Measurements from ENCODE around the gene USP16.

Gene USP16

GRCh38 chr21:29085106-29085752, 60.8 kb downstream of the USP16 start:
- no peak for DNase-seq

- no peak for DNase-seq
These were observed 66.6 kb downstream of the USP16 start for GRCh38 chr21:29091033-29091432.

DNA sequence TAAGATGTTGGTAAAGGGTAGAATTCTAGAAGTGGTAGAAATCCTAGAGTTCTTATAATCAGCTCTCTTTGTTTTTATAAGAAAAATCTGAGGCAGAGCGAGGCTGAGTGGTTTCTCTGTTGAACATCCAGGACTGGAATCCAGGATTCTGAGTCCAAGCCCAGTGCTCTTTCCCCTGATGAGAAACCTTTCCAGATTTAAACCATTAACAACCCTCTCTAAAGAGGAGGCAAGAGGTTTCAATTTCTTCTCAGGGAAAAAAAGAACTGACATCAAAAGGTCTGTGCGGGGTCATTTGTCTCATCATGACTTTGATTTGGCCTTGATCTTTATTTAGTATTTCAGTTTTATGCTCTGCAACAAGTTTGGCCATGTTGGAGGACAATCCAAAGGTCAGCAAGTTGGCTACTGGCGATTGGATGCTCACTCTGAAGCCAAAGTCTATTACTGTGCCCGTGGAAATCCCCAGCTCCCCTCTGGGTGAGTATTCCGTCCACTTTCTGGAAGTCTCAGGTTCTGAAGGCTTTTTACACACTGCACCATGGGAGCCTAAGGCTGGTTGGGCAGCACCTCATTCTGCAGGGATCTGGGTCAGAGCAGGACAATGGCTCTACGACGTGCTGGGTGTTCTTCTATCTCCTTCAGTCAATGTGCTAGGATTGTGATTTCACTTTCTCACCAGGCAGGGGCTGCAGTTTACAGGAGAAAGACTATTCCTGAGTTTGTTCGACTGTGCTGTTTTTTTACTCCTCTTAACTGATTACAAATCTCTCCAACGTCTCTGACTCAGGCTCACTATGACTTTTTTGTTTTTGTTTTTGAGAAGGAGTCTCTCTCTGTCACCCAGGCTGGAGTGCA, 67.9 kb downstream of the USP16 start:
- no peak for DNase-seq

DNA sequence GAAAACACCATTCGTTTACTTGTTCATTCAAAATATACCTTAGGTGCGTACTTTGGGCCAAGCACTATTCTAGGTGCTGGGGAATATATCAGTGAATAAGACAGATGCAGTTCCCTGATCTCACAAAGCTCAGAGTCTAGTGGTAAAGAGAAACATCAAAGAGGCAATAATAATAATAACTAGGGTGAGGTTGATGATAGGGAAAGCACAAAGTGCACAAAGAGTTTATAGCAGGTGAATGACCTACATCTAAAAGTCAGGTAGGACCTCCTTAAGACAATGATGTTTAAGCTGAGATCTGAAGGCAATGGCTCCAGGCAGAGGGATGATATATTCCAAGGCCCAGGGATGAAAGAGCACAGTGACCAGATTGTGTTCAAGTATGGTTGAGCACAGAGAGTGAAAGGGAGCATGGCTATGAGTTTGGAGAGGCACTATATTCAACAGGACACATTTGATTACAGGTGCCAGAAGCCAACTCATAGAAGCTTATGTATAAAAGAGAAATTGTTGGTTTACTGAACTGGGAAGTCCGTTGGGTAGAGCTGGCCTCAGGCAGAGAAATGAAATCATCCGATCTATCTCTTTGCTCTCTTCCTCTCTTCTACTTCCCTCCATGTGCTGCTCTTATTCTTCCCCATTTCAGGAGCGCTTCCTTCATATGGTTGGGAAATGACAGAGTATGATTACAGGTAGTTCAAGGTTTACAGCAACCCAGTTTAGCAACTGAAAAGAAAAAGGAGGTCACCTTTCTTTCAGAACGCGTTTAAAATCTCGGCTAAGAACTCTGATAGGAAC, 71.9 kb downstream of the USP16 start:
- DNase-seq, result no peak

GRCh38 chr21:29098156-29098555, 73.7 kb downstream of the USP16 start:
- DNase-seq, result no peak

DNA sequence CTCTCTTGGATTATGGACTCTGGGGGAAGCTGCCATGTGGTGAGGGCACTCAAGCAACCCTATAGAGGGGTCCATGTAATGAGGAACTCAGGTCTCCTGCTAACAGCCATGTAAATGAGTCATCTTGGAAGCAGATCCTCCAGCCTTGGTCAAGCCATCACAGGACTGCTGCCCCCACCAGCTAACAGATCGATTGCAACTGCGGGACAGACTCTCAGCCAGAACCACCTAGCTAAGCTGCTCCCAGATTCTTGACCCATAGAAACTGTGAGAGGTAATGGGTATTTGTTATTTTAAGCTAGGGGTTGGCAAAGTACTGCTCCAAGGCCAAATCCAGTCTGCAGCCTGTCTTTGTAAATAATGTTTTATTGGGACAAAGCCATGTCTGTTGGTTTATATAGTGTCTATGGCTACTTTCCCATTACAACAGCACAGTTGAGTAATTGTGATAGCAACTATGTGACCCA, 78.4 kb downstream of the USP16 start:
- no peak for DNase-seq

All from NCI-H1694 (cell line).